ENCODE results near the gene EEF1G. TPM values are rescaled to one million over a fixed set of nuclear protein-coding genes. Genes with fewer than 3 reads are reported as not detected.
"Not testable (repeated sequence)": the region's sequence is repeated elsewhere in the genome, so short reads cannot be mapped to it uniquely, and the experiment has no call there.

The EEF1G gene
- total RNA-seq, 1 experiment from 2014 or later = 1,119 TPM

- ATAC-seq = no peak
- ChIA-PET CTCF (no interaction called here), POLR2A (interaction anchor here (0.6 kb wide), 1 partner anchor 12 kb away, joined by 8 read pairs; no protein-coding TSS in a partner anchor)
- DNase-seq (ENCODE audit: low read depth, low spot score) = no peak
- in situ Hi-C loops (cut with HindIII; ENCODE audit: low pct_unique_long_range_greater_than_20kb, low sequenced_read_pairs) = no loop called here
- no TSS peak for BruUV-seq (replicated peaks)
- H3K36me3 ChIP-seq (ENCODE audit: control insufficient read depth, insufficient read depth, low read length) = peaks cover 4% of the 10 kb centered on the region; the same call in 1 of the 2 replicates
- intact Hi-C loops (cut with micrococcal nuclease; ENCODE audit: unreplicated experiment) = no loop called here
- no peak overlapping the region for H3K4me3 ChIP-seq (ENCODE audit: low read depth in 2 of 2, low read length in 2 of 2)
- no peaks in the 10 kb centered on the region for H3K9me3 ChIP-seq (ENCODE audit: control insufficient read depth, insufficient read depth, low read depth, low read length)
- H3K4me1 ChIP-seq (ENCODE audit: control insufficient read depth, insufficient read depth, low read length) = peaks cover 24% of the 10 kb centered on the region
- H3K27me3 ChIP-seq (ENCODE audit: control insufficient read depth, insufficient read depth, low read length) = no peaks in the 10 kb centered on the region
- TF ChIP-seq SIN3A (IDR thresholded peaks at IDR 0.05; ENCODE audit: borderline replicate concordance, insufficient read depth, low read depth, low read length) = no peak
- TF ChIP-seq REST (IDR thresholded peaks at IDR 0.05; ENCODE audit: insufficient read depth in 1 of 2, low read depth in 2 of 2, low read length in 1 of 2) = no peak
- no peak for TF ChIP-seq TCF7L2 (IDR thresholded peaks at IDR 0.05; ENCODE audit: low read depth, low read length)
- TF ChIP-seq CTCF (IDR thresholded peaks at IDR 0.05) = peak; percentile 75
- no peak for TF ChIP-seq POLR2AphosphoS5 (IDR thresholded peaks at IDR 0.05; ENCODE audit: low read depth, low read length)
- no peak overlapping the region for H3K27ac ChIP-seq (ENCODE audit: low read length)
Observed at GRCh38 chr11:62588966-62589637, 15.4 kb upstream of the EEF1G start.

GRCh38 chr11:62585356-62585755 lies 11.7 kb upstream of the EEF1G start:
- H3K4me3 ChIP-seq (ENCODE audit: low read depth in 2 of 2, low read length in 2 of 2); CTCF ChIA-PET; POLR2A ChIA-PET; H3K9me3 ChIP-seq (ENCODE audit: control insufficient read depth, insufficient read depth, low read depth, low read length); BruUV-seq (replicated peaks); in situ Hi-C loops (cut with HindIII; ENCODE audit: low pct_unique_long_range_greater_than_20kb, low sequenced_read_pairs); ATAC-seq; H3K27ac ChIP-seq (ENCODE audit: low read length); intact Hi-C loops (cut with micrococcal nuclease; ENCODE audit: unreplicated experiment); DNase-seq (ENCODE audit: low read depth, low spot score); H3K27me3 ChIP-seq (ENCODE audit: control insufficient read depth, insufficient read depth, low read length); H3K36me3 ChIP-seq (ENCODE audit: control insufficient read depth, insufficient read depth, low read length); H3K4me1 ChIP-seq (ENCODE audit: control insufficient read depth, insufficient read depth, low read length): not testable (repeated sequence)

DNA sequence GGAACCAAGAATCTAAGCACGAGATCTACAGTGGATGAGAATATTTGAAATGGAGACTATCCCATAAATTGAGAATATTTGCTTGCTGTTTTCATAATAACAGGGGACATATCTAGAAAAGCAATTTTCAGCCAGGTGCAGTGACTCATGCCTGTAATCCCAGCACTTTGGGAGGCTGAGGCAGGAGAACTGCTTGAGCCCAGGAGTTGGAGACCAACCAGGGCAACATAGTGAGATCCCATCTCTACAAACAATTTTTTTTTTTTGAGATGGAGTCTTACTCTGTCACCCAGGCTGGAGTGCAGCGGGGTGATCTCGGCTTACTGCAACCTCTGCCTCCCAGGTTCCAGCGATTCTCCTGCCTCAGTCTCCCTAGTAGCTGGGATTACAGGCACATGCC lies 8.0 kb upstream of the EEF1G start:
- ATAC-seq; CTCF ChIA-PET; intact Hi-C loops (cut with micrococcal nuclease; ENCODE audit: unreplicated experiment); BruUV-seq (replicated peaks); H3K4me1 ChIP-seq (ENCODE audit: control insufficient read depth, insufficient read depth, low read length); H3K27ac ChIP-seq (ENCODE audit: low read length); H3K9me3 ChIP-seq (ENCODE audit: control insufficient read depth, insufficient read depth, low read depth, low read length); DNase-seq (ENCODE audit: low read depth, low spot score); H3K27me3 ChIP-seq (ENCODE audit: control insufficient read depth, insufficient read depth, low read length); H3K4me3 ChIP-seq (ENCODE audit: low read depth in 2 of 2, low read length in 2 of 2); H3K36me3 ChIP-seq (ENCODE audit: control insufficient read depth, insufficient read depth, low read length); in situ Hi-C loops (cut with HindIII; ENCODE audit: low pct_unique_long_range_greater_than_20kb, low sequenced_read_pairs): not testable (repeated sequence)
- POLR2A ChIA-PET = interaction anchor here (0.7 kb wide), 1 partner anchor 180 kb away, joined by 3 read pairs; the partner anchor contains the start of gene POLR2G
